Measurements from ENCODE around the gene BMPR1B.

- TF ChIP-seq SIN3A (IDR thresholded peaks at IDR 0.05; ENCODE audit: borderline replicate concordance, insufficient read depth, low read length) (no peak), TAF1 (IDR thresholded peaks at IDR 0.05; ENCODE audit: borderline replicate concordance, insufficient read depth, low read length) (no peak), POLR2AphosphoS5 (IDR thresholded peaks at IDR 0.05; ENCODE audit: low read depth, low read length) (no peak), REST (IDR thresholded peaks at IDR 0.05; ENCODE audit: insufficient read depth in 1 of 2, low read depth in 2 of 2, low read length in 2 of 2) (no peak), FOXP2 (optimal IDR thresholded peaks at IDR 0.05; ENCODE audit: borderline replicate concordance, extremely low read depth, extremely low read length, insufficient read depth) (no peak)
Observed at GRCh38 chr4:94887027-94887426, 129.3 kb downstream of the BMPR1B start.

All from PFSK-1 (cell line).